HepG2 (cell line): ENCODE data around the gene CDC23. TPM values are rescaled to one million over a fixed set of nuclear protein-coding genes. Genes with fewer than 3 reads are reported as not detected.
A peak's percentile ranks its signal among the peaks of the same experiment; 100 is the strongest.

ENCODE experiments used
- DNMT3B ChIP-seq: conservative IDR thresholded peaks from 2 replicates; pipeline ENCODE4 v1.6.1; 2016; ENCODE audit warnings: missing biosample characterization, control low read depth
- ZNF354B ChIP-seq: sonication (generic); formaldehyde crosslinking; IDR thresholded peaks from 2 replicates; pipeline ENCODE4 v1.8.0; 2022; ENCODE audit warnings: mild to moderate bottlenecking, missing genetic modification reagents
- ZNF383 ChIP-seq: sonication (generic); formaldehyde crosslinking; IDR thresholded peaks from 2 replicates; pipeline ENCODE4 v1.4.0; 2020; ENCODE audit warnings: missing genetic modification reagents, mild to moderate bottlenecking, borderline replicate concordance
- ZNF563 ChIP-seq: sonication (generic); formaldehyde crosslinking; IDR thresholded peaks from 2 replicates; pipeline ENCODE4 v1.8.0; 2022; ENCODE audit warnings: mild to moderate bottlenecking, moderate library complexity, missing genetic modification reagents
- ZNF670 ChIP-seq: sonication (generic); formaldehyde crosslinking; IDR thresholded peaks from 2 replicates; pipeline ENCODE4 v1.8.0; 2022; ENCODE audit warnings: mild to moderate bottlenecking, missing genetic modification reagents, borderline replicate concordance
- polyA plus RNA-seq, 8 experiments: library from polyadenylated mRNA; depleted of rRNA in 3 of 8; stranded (reverse) in 7 of 8; unstranded in 1 of 8; fragments of >200 nt; fragmentation: Illumina TruSeq in 4 of 8; extraction: Trizol in 4 of 8; gene quantifications; 2 replicates each; pipeline versions ENCODE4 v1.2.1 to v1.2.3, GENCODE V29; 2011 to 2016; ENCODE audit warnings: low read depth in 4 of 8, missing spikeins in 1 of 8, mixed read lengths in 1 of 8; ENCODE audit not compliant: insufficient read depth in 1 of 8
- total RNA-seq, 5 experiments: library from RNA; depleted of rRNA; stranded (reverse); fragments of >200 nt; fragmentation: Illumina TruSeq; extraction: Trizol; gene quantifications; 2 replicates each; pipeline ENCODE4 v1.2.3, GENCODE V29; 2016; ENCODE audit warnings: low read depth in 1 of 5
- TF ChIP-seq, protein P1 (sequence below), 2 experiments: sonication (generic) in 1 of 2; formaldehyde crosslinking in 1 of 2; IDR thresholded peaks; 2 replicates each; pipeline versions ENCODE4 v1.6.1 to v1.9.0; 2014 to 2022; ENCODE audit warnings: antibody characterized with exemption in 1 of 2, borderline replicate concordance in 1 of 2, inconsistent platforms in 1 of 2, low read depth in 1 of 2, missing genetic modification reagents in 1 of 2
- TF ChIP-seq, protein P2 (sequence below), 2 experiments: sonication (generic) in 1 of 2; formaldehyde crosslinking in 1 of 2; IDR thresholded peaks; 2 replicates each; pipeline versions ENCODE4 v1.4.0 to v1.6.1; 2018 to 2020; ENCODE audit warnings: missing genetic modification reagents in 2 of 2, borderline replicate concordance in 1 of 2, low read depth in 1 of 2, mild to moderate bottlenecking in 1 of 2, missing biosample characterization in 1 of 2

Gene CDC23
- total and polyA plus RNA-seq, 2 of the 13 experiments (the other 11 are each of a cell fraction or from before 2014, with no cell fraction given), result 38.3 to 47.7 TPM

DNA sequence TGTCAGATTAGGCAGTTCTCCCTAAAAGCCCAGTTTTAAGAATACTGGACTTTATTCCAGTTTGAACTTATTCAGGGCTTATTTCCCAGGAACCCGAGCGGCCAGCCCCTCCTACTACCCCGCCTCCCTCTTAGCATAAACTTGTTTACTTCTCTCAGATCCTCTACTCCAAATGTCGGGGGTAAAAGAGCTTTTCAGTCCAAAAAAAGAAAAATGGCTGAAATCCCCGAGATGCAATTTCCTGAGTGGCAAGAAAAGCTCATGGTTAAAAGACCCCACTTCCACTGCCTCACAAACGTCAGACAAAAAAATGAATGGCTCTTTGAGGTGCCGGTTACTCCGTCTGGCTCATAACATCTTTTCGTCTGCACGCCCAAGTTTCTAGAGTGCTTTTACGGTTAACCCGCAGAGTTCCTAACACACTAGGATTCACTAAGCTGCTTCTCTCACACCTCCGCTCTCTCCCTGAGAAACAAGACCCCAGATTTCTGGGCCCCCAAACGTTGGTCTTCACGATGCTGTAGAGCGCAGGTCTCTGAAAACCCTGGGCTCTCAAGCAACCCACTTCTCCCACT, 35.1 kb downstream of the CDC23 start (continued):
- TF ChIP-seq, protein P1, sequence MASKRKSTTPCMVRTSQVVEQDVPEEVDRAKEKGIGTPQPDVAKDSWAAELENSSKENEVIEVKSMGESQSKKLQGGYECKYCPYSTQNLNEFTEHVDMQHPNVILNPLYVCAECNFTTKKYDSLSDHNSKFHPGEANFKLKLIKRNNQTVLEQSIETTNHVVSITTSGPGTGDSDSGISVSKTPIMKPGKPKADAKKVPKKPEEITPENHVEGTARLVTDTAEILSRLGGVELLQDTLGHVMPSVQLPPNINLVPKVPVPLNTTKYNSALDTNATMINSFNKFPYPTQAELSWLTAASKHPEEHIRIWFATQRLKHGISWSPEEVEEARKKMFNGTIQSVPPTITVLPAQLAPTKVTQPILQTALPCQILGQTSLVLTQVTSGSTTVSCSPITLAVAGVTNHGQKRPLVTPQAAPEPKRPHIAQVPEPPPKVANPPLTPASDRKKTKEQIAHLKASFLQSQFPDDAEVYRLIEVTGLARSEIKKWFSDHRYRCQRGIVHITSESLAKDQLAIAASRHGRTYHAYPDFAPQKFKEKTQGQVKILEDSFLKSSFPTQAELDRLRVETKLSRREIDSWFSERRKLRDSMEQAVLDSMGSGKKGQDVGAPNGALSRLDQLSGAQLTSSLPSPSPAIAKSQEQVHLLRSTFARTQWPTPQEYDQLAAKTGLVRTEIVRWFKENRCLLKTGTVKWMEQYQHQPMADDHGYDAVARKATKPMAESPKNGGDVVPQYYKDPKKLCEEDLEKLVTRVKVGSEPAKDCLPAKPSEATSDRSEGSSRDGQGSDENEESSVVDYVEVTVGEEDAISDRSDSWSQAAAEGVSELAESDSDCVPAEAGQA (IDR thresholded peaks at IDR 0.05; ENCODE audit: low read depth), result no peak
- TF ChIP-seq, protein P1 (CRISPR knock-in tag; IDR thresholded peaks at IDR 0.05; ENCODE audit: borderline replicate concordance), result 0 out of 2 replicates have a peak, but pooled peaks have one; percentile 64
- TF ChIP-seq ZNF383 (CRISPR knock-in tag) (no peak), ZNF563 (CRISPR knock-in tag) (0 out of 2 replicates have a peak, but pooled peaks have one; percentile 28), ZNF670 (CRISPR knock-in tag) (0 out of 2 replicates have a peak, but pooled peaks have one; percentile 21), DNMT3B (CRISPR knock-in tag) (no peak), ZNF354B (CRISPR knock-in tag) (peak; percentile 25; the same call in 1 of the 2 replicates)
- TF ChIP-seq, protein P2, sequence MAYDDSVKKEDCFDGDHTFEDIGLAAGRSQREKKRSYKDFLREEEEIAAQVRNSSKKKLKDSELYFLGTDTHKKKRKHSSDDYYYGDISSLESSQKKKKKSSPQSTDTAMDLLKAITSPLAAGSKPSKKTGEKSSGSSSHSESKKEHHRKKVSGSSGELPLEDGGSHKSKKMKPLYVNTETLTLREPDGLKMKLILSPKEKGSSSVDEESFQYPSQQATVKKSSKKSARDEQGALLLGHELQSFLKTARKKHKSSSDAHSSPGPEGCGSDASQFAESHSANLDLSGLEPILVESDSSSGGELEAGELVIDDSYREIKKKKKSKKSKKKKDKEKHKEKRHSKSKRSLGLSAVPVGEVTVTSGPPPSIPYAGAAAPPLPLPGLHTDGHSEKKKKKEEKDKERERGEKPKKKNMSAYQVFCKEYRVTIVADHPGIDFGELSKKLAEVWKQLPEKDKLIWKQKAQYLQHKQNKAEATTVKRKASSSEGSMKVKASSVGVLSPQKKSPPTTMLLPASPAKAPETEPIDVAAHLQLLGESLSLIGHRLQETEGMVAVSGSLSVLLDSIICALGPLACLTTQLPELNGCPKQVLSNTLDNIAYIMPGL (CRISPR knock-in tag; IDR thresholded peaks at IDR 0.05; ENCODE audit: borderline replicate concordance in 1 of 2, low read depth in 1 of 2), result peak in 1 of 2 experiments; percentile 49; a peak in 1 of 4 replicates
- TF ChIP-seq, all 625 proteins: peak for 33
